Ovary (tissue), 9 donors: ENCODE measurements around the gene SNX5. TPM values are rescaled to one million over a fixed set of nuclear protein-coding genes. Genes with fewer than 3 reads are reported as not detected.

Experiments
- DNase-seq, 5 donors: peaks; one replicate each; pipeline ENCODE4 v3.0.0-alpha.2; 2019 to 2020
- H3K27ac ChIP-seq, 2 donors: fragments of 200-600 bp; one replicate each; pipeline versions ENCODE4 v1.5.1 to v1.8.0; 2019 to 2022
- H3K27me3 ChIP-seq: fragments of 200-600 bp; one replicate; pipeline ENCODE4 v1.8.0; 2022
- H3K36me3 ChIP-seq: fragments of 200-600 bp; sonication (generic); one replicate; pipeline ENCODE4 v1.5.1; 2019
- H3K4me1 ChIP-seq: one replicate; pipeline ENCODE4 v1.8.1; 2013; ENCODE audit warnings: mild to moderate bottlenecking, moderate library complexity; ENCODE audit not compliant: insufficient read depth
- H3K4me3 ChIP-seq: fragments of 200-600 bp; sonication (generic); one replicate; pipeline ENCODE4 v1.5.1; 2017
- H3K9me3 ChIP-seq, 2 donors: fragments of 200-600 bp in 1 of 2; sonication (generic) in 1 of 2; one replicate each; pipeline versions ENCODE4 v1.5.1 to v1.8.1; 2013 to 2019; ENCODE audit warnings: mild to moderate bottlenecking in 1 of 2, moderate library complexity in 1 of 2
- EP300 ChIP-seq: sonication (generic); formaldehyde crosslinking; IDR thresholded peaks from one replicate; pipeline ENCODE4 v1.6.1; 2017; ENCODE audit warnings: antibody characterized with exemption
- POLR2A ChIP-seq: fragments of 450-650 bp; IDR thresholded peaks from one replicate; pipeline ENCODE4 v1.6.1; 2017; ENCODE audit warnings: antibody characterized with exemption, mild to moderate bottlenecking, moderate library complexity
- WGBS, 3 donors: extraction: QIAGEN DNeasy Blood & Tissue Kit in 1 of 3; methylation state at CpG; one replicate each; pipeline versions ENCODE4 v1.1.5 to v1.1.7; 2013 to 2017; 5-methylcytosine and 5-hydroxymethylcytosine counted together
- intact Hi-C, 4 donors: fragments of 100-400 bp; cut with DNase I; formaldehyde crosslinking; loops; one replicate each; pipeline versions ENCODE4 v1.11.0 to v1.15.1; 2022 to 2023
- polyA plus RNA-seq, 2 donors: library from polyadenylated mRNA; stranded (reverse); fragments of 200-250 nt in 1 of 2; fragments of 350-450 nt in 1 of 2; fragmentation: Illumina TruSeq in 1 of 2; extraction: RNeasy Lipid Tissue Mini Kit (QIAGEN cat#74804) in 1 of 2; gene quantifications; one replicate each; pipeline ENCODE4 v1.2.3, GENCODE V29; 2013 to 2014
- total RNA-seq, 7 donors: library from RNA; depleted of rRNA in 2 of 7; stranded (reverse); fragments of >200 nt in 2 of 7; fragmentation: NEBNext Ultra II Directional in 3 of 7; extraction: Animal tissue kit (Norgen Biotek cat#: 25700) in 3 of 7; gene quantifications; one replicate each; pipeline versions ENCODE4 v1.1.0 to v1.2.4, GENCODE V29; 2016 to 2023
- TF ChIP-seq, protein P1 (sequence below), 3 donors: fragments of 450-650 bp in 2 of 3; fragments of 200-600 bp in 1 of 3; IDR thresholded peaks; one replicate each; pipeline versions ENCODE4 v1.5.1 to v1.8.0; 2016 to 2022; ENCODE audit warnings: antibody characterized with exemption in 3 of 3, mild to moderate bottlenecking in 1 of 3
- donor health status: DM: no; HTN: no; CAD: no; lungs with moderate emphysema.
- donor health status: DM: no; HTN: no; CAD: no.
- donor health status: Bipolar disorder and iron deficiency.
- donor health status: DM: yes; HTN: yes; CAD: no.
- donor health status: DM: no; HTN: no; CAD: no.
- donor health status: DM: yes; HTN: yes; CAD: no.

Gene SNX5
- total and polyA plus RNA-seq, 9 donors: 74.0 to 143 (median 101) TPM

DNA sequence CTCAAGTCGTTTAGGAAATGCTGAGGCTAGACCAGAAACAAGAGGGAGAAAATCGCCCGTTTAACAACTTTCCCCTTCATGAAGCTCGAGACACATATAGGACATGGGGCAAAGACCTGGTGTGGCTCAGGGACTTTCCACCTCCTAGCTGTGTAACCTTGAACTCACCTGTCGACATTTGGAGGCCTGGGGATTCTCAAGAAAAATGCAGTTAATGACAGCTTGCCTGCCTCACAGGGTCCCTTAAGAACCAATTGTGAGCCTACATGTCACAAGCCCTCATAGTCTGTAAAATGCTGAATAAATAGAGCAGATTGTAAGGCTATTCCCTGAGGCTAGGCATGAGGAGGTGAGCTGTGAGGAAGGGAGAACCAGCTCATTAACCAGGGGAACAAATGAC, 35.3 kb upstream of the SNX5 start:
- H3K27me3 ChIP-seq: no peaks in the 10 kb centered on the region
- no peak overlapping the region for H3K4me3 ChIP-seq
- H3K36me3 ChIP-seq: no peaks in the 10 kb centered on the region
- no peak overlapping the region for H3K27ac ChIP-seq
- DNase-seq: no peak
- TF ChIP-seq, protein P1, sequence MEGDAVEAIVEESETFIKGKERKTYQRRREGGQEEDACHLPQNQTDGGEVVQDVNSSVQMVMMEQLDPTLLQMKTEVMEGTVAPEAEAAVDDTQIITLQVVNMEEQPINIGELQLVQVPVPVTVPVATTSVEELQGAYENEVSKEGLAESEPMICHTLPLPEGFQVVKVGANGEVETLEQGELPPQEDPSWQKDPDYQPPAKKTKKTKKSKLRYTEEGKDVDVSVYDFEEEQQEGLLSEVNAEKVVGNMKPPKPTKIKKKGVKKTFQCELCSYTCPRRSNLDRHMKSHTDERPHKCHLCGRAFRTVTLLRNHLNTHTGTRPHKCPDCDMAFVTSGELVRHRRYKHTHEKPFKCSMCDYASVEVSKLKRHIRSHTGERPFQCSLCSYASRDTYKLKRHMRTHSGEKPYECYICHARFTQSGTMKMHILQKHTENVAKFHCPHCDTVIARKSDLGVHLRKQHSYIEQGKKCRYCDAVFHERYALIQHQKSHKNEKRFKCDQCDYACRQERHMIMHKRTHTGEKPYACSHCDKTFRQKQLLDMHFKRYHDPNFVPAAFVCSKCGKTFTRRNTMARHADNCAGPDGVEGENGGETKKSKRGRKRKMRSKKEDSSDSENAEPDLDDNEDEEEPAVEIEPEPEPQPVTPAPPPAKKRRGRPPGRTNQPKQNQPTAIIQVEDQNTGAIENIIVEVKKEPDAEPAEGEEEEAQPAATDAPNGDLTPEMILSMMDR (IDR thresholded peaks at IDR 0.05): no peak
- no peak for TF ChIP-seq EP300
- intact Hi-C loops: no loop called here
- no peaks in the 10 kb centered on the region for H3K9me3 ChIP-seq
- WGBS, 3 donors: 62 to 83% (median 67%) methylated on average over 5 of the region's 5 CpGs
- peaks cover 2% of the 10 kb centered on the region for H3K4me1 ChIP-seq

DNA sequence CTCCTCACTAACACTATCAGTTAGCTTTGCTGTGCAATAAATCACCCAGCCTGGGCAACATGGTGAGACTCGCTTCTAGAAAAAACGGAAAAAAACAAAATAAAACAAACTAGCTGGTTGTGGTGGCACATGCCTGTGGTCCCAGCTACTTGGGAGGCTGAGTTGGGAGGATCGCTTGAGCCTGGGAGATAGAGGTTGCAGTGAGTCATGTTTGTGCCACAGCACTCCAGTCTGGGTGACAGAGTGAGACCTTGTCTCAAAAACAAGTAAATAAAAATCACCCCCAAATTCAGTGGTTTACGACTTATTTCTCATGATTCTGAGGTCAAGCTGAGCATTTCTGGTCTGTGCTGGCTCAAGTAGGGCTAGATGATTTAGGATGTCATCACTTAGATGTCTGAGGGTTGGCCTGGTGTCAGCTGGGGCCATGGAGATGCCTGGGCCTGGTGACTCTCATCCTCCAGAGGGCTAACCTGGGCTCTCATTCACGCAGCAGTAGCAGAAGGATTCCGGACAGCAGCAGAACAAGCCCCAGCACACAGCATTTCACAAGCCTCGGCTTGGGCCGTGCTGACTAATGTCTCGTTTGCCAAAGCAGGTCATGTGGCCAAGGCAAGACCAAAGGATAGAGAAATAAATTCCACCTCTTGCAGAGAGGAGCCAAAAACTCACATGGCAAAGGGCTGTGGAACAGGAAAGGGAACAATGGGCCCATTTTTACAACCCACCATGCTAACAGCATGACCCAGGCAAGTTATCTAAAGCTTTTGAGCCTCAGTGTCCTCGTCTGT, 32.7 kb upstream of the SNX5 start:
- TF ChIP-seq, protein P1 (IDR thresholded peaks at IDR 0.05): no peak
- TF ChIP-seq EP300 (no peak), POLR2A (no peak)
- H3K27ac ChIP-seq: no peak overlapping the region
- no peaks in the 10 kb centered on the region for H3K36me3 ChIP-seq
- peak; percentile 38 to 69 (median 65) for DNase-seq
- H3K4me1 ChIP-seq: no peaks in the 10 kb centered on the region
- 54 to 61% (median 55%) methylated on average over 10 of the region's 10 CpGs for WGBS, 3 donors
- no peaks in the 10 kb centered on the region for H3K9me3 ChIP-seq
- H3K27me3 ChIP-seq: no peaks in the 10 kb centered on the region
- H3K4me3 ChIP-seq: no peak overlapping the region
- intact Hi-C loops: no loop called here

DNA sequence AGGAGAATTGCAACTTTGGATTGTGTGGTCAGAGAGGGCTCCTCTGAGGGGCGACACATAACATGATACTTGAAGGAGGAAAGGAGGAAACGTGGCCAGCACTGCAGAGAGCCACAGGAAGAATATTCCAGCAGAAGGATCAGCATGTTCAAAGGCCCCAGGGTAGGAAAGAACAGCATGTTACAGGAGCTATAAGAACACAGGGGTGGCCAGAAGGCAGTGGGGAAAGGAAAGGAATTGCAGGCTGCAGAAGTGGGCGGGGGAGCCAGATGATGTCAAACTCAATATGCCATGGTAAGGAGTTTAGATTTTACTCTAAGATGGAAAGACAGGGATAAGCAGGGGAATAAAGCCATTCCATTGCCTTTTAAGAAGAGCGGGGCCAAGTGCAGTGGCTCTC, 31.0 kb upstream of the SNX5 start:
- no peak for DNase-seq
- H3K36me3 ChIP-seq: no peaks in the 10 kb centered on the region
- no peaks in the 10 kb centered on the region for H3K4me1 ChIP-seq
- H3K9me3 ChIP-seq: no peaks in the 10 kb centered on the region
- H3K4me3 ChIP-seq: no peak overlapping the region
- TF ChIP-seq POLR2A (no peak), EP300 (no peak)
- TF ChIP-seq, protein P1 (IDR thresholded peaks at IDR 0.05): no peak
- 82 to 89% (median 86%) methylated on average over 4 of the region's 4 CpGs for WGBS, 3 donors
- H3K27ac ChIP-seq: no peak overlapping the region
- intact Hi-C loops: loop anchor here in 2 of 4 donors (5.0 to 10.0 kb wide), 3 partner anchors 465 to 497 kb away; partner anchors contain the start of gene BFSP1 (in 1 of the 2)
- no peaks in the 10 kb centered on the region for H3K27me3 ChIP-seq

DNA sequence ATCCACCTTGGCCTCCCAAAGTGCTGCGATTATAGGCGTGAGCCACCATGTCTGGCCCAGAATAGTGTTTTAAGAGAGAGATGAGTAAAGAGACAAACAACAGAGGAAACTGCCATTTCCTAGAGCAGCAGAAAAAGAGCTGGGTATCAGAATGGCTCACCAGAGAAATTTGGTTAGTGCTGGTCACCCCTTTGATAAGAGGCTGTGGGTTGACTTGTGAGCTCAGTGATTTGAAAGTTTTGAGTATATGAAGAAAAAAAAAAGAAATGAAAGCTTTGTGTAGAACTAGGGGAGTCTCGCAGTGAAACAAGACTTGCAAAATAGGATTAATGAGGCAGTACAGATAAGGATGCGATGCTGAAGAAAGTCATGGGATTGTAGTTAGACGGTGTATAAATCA, 29.9 kb upstream of the SNX5 start:
- no peak overlapping the region for H3K27ac ChIP-seq
- no peaks in the 10 kb centered on the region for H3K27me3 ChIP-seq
- no peak for DNase-seq
- no peak overlapping the region for H3K4me3 ChIP-seq
- no peaks in the 10 kb centered on the region for H3K4me1 ChIP-seq
- TF ChIP-seq EP300 (no peak), POLR2A (no peak)
- TF ChIP-seq, protein P1 (IDR thresholded peaks at IDR 0.05): no peak
- intact Hi-C loops: loop anchor here in 2 of 4 donors (5.0 to 10.0 kb wide), 3 partner anchors 464 to 496 kb away; partner anchors contain the start of gene BFSP1 (in 1 of the 2)
- H3K9me3 ChIP-seq: no peaks in the 10 kb centered on the region
- H3K36me3 ChIP-seq: no peaks in the 10 kb centered on the region
- 88 to 93% (median 88%) methylated on average over 5 of the region's 5 CpGs for WGBS, 3 donors
